Dedifferentiated amniotic fluid mesenchymal stem cell (primary cell): ENCODE measurements around the gene TCTN3.
"Not testable (repeated sequence)": the region's sequence is repeated elsewhere in the genome, so short reads cannot be mapped to it uniquely, and the experiment has no call there.

Experiments
- DNase-seq: peaks from one replicate; pipeline ENCODE4 v3.0.0-alpha.2; 2016; ENCODE audit errors: extremely low spot score

Gene TCTN3, protein sequence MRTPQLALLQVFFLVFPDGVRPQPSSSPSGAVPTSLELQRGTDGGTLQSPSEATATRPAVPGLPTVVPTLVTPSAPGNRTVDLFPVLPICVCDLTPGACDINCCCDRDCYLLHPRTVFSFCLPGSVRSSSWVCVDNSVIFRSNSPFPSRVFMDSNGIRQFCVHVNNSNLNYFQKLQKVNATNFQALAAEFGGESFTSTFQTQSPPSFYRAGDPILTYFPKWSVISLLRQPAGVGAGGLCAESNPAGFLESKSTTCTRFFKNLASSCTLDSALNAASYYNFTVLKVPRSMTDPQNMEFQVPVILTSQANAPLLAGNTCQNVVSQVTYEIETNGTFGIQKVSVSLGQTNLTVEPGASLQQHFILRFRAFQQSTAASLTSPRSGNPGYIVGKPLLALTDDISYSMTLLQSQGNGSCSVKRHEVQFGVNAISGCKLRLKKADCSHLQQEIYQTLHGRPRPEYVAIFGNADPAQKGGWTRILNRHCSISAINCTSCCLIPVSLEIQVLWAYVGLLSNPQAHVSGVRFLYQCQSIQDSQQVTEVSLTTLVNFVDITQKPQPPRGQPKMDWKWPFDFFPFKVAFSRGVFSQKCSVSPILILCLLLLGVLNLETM

DNA sequence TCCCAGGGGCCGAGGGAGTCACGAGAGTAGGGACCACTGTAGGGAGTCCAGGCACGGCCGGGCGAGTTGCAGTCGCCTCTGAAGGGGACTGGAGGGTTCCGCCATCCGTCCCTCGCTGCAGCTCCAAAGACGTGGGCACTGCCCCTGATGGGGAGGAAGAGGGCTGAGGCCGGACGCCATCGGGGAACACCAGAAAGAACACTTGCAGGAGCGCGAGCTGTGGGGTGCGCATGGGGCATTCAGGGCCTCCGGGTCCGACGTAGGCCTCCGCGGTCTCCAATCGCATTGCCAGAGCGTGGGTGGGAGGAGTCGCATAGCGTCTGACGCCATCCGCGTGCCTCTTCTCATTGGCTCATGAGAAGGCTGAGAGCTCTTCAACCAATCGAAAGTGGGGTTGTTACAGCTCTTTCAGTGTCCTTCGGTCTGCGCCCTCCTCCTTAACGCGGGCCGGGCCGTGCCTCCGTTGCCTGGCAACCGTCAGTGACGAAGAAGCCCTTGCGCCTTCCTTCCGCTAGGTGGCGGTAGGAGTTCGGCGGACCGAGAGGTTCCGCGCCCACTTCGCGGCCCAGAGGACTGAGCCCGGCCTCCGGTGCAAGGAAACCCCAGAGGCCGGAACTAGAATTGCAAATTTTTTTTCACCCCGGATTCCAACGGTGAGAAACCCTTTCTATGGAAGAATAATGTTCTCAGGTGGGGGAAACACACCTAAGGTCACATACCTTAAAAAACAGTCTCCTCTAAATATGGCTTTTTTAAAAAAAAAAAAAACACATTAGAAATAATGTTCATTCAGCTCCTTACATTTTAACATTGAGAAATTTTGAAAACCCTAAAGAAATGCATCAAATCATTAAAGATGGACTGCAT, at the start of gene TCTN3:
Gene TCTN3 (minus strand): TSS at position 260 of the 867 bp plus-strand sequence. CDS start 28 bp downstream, at position 232.
- DNase-seq = peak; percentile 100

DNA sequence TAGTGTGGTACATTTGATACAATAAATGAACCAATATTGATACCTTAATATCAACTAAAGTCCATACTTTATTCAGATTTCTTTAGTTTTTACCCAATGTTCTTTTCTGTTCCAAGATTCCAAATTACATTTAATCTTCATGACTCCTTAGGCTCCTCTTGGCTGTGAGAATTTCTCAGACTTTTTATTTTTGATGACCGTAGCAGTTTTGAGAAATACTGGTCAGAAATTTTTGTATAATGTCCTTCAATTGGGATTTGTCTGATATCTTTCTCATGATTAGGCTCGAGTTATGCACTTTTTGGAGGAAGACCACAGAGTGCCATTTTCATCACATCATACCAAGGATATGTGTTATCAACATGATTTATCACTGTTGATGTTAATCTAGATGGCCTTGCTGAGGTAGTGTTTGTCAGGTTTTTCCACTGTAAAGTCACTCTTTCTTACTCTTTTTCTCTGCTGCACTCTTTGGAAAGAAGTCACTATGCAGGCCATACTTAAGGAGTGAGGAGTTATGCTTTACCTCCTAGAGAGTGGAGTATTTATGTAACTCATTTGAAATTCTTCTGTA, 49.3 kb upstream of the TCTN3 start:
- DNase-seq = no peak

DNA sequence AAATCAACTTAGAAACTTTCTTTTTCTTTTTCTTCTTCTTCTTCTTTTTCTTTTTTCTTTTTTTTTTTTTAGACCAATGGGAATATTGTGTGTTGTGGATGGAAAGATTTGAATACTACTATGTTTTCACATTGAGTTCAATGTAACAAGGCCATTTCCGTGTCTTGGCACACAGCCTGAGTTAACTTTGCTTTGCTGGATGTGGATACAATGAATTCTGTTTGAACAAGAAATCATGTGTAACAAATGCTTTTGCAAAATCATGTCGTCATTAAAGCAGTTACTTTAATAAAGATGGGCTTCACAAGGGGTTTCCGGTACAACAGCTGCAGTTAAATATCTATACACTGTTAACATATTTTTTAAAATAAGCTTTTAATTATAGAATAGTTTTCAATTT, 48.8 kb upstream of the TCTN3 start:
- no peak for DNase-seq

DNA sequence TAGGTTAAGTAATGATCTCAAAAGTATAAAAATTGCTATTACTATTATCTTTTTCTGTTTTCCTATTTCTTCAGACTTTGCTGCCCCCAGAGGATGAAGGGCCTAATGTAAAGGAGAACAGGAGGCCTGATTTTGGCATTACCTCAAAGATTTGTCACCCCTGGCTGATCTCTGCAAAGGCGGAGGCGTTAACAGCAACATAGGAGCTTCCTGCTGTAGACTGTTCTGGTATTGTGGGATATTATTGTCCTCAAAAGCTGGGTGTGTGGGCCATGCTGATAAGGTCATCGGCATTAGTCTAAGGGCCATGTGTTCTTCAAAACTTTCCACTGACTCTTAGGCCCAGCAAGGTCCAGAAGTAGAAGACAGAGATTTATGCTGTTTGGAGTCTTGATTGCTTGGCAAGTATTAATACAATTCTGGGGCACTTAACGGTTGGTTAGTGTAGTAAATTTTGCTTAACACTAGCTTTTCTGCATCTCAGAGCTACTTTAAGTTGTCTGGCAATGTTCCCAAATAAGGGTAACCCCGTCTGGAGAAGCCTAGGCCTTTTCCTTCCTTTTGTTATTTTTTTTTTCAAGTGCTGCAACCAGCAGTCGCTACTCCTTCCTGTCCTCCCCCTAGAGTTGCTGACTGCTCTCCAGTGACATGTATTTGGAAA, 48.2 kb upstream of the TCTN3 start:
- no peak for DNase-seq

DNA sequence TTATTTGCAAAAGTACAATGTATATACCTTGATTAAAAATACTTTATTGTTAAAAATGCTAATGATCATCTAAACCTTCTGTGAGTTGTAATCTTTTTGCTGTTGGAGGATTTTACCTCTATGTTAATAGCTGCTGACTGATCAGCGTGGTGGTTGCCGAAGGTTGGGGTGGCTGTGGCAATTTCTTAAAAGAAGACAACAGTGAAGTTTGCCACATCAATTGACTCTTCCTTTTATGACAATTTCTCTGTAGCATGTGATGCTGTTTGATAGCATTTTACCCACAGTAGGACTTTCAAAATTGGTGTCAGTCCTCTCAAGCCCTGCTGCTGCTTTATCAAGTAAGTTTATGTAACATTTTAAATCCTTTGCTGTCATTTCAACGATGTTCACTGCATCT, 45.3 kb upstream of the TCTN3 start:
- no peak for DNase-seq

DNA sequence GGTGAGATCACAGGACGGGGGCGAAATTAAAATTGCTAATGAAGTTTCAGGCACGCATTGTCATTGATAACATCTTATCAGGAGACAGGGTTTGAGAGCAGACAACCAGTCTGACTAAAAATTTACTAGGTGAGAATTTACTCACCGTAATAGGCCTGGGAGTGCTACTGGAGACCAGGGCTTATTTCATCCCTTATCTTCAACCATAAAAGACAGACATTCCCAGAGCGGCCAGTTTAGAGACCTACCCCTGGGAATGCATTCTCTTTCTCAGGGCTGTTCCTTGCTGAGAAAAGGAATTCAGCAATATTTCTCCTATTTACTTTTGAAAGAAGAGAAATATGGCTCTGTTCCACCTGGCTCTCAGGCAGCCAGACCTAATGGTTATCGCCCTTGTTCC, 39.2 kb upstream of the TCTN3 start:
- not testable (repeated sequence) for DNase-seq

DNA sequence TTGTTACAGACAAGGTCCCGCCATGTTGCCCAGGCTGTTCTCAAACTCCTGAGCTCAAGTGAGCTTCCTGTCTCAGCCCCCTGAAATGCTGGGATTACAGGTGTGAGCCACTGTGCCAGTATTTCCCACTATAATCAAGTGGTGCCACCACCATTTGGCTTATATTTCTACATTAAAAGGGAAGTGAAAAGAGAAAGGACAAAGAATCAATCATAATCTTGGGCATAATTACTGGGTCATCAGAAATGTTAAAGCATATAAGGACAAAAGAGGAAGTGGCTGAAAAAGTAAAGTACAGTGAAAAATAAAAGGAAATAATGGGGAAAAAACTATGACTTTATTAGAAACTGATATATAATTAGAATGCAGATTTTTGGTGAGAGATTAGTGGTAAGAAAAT, 36.5 kb upstream of the TCTN3 start:
- no peak for DNase-seq

DNA sequence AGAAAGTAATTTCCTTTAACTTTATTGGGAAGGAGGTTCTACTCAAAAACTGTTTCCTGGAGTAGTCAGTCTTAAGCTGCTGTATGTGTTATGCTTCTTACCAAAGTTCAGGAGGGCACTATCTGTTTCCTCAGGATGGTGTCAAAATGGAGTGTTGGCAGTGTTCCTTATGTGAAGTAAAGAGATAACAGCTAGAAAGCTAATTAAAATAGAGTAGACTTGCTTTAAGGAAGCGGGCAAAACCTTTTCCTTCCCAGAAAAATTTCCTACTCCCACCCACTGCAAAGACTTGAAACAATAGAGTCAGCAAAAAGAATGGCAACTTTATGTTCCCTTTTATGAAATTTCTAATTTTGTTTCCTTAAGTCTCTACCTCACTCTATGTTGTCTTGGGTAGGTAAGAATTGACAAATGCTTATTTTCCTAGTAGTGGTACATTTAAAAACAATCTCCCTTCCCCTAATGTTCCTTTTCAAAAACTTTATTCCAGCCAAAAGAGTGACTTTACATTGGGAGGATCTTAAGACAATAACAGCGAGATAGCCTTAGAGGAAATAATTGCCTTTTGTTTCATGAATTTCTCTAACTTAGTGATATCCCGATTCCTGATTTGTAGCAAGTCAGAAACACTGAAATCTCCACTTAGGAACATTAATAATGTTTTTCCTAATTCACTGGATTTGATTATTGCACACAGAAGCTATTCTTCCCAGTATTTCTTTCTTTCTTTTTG, 35.8 kb upstream of the TCTN3 start:
- no peak for DNase-seq

DNA sequence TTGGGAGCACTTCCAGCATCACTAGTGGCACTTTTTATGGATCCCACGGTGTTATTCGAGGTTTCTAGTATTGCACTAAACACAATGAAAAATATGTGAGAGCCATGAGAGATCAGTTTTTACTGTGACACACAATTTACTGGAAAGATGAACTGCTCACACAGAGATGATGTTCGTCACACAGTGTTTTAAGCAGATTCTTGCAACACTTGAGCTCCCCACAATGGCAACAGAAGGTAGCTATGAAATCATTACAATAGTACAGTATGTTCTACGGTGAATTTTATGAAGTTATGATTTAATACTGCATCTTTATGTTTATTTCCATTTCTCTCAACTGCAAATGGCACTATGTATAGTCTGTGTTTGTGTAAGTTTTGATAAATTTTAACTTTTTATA, 34.8 kb upstream of the TCTN3 start:
- no peak for DNase-seq

DNA sequence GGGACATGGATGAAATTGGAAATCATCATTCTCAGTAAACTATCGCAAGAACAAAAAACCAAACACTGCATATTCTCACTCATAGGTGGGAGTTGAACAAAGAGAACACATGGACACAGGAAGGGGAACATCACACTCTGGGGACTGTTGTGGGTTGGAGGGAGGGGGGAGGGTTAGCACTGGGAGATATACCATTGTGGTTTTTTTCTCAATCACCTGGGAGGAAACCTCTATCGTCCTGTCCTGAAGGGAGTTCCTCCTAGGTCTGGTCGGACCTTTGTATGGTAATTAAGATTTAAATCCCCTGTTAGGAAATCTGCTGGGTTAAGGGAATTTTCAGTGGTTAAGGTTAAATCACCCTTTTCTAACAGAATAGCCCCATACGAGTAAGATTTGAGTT, 28.8 kb upstream of the TCTN3 start:
- not testable (repeated sequence) for DNase-seq

DNA sequence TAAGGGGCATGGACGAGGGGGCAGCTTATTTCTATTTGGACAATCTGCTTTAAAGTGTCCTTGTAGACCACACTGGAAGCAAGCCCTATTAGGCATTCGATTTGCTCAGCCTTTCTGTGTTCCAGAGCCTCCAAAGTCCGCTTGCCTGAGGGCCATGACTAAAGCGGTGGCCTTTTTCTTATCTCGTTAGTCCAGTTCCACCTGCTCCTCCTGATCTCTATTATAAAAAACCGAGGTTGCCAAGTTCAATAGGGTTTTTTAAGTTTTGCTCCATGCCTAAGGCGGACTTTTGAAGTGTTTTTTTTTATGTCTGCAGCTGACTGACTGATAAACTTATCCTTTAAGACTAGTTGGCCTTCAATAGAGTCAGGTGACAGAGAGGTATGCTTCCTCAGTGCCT, 27.0 kb upstream of the TCTN3 start:
- not testable (repeated sequence) for DNase-seq

DNA sequence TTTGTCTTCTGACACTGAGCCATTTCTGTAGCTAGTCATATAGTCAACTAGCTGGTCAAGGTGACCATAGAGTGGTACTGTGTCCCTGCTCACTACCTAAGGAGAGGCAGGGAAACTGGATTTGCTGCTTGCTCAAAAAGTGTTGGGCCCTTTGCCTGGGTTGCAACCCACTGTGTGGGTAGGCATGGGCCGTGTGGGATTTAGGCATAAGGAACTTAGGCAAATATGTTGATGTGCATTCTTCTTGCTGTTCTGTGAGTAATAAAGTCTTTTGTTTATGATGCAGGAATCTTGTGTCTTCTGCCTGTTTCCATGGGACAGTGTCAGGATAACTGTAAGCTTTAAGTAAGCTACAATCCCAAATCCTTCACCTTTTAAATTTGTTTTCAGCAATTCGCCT, 23.1 kb upstream of the TCTN3 start:
- no peak for DNase-seq

DNA sequence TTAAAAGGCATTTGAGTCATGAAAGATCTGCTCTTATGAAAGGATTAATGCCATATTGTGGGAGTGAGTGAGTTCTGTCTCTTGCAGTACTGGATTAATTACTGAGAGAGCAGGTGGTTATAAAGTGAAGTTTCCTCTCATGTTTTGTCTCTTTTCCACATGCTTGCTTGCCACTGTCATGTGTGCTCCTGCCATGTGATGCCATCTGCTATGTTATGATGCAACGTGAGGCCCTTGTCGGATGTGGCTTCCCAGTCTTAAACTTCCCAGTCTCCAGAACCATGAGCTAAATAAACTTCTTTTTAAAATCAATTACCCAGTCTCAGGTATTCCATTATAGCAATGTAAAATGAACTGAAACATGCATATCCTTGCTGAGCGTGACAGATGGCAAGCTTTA, 22.7 kb upstream of the TCTN3 start:
- DNase-seq = no peak

DNA sequence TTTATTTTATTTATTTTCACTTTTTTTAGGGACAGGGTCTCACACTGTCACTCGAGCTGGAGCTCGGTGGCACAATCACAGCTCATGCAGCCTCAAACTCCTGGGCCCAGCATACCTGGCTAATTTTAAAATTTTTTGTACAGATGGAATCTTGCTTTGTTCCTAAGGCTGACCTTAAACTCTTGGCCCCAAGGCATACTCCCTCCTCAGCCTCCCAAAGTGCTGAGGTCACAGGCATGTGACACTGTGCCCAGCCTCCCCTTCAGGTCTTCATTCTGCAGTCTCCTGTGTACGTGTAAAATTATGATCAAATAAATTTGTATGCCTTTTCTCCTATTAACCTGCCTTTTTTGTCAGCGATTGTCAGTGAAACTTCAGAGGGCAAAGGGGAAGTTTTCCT, 17.8 kb upstream of the TCTN3 start:
- DNase-seq = no peak

DNA sequence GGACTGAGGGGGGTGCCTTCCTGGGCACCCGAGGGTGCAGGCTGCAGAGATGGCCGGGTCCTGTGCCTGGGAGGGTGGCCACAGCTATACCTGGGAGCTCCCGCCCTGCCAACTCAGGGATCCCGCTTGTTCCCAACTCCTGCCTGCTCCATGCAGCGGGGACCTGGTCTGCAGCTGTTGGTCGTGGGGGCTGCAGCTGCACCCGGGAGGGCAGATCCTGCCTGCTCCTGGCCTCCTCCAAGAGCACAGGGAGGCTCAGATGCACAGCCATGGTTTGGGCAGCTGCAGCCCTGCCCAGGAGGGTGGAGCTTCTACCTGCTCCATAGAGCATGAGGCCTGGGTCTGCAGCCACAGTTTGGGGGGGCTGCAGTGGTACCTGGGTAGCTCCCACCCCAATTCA, 13.3 kb upstream of the TCTN3 start:
- DNase-seq = no peak

DNA sequence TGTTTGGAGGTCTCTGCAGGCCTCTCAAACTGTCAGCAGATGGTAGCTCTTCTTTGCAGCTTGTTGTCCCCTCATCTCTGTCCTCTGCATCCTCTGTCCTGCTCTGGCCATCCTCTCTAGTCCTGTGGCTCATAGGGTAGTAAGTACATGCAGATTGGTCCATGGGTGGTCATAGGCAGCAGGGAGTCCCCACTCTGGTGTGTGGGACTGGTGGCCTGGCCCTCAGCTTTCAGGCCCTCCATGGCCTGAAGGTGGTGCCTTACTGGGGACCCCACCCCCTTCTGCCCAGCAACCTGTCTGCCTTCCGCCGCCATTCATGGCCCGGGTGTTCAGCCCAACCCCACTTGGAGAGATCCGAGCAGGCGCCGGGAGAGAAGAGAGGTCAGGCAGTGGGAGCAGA, 12.8 kb upstream of the TCTN3 start:
- no peak for DNase-seq

DNA sequence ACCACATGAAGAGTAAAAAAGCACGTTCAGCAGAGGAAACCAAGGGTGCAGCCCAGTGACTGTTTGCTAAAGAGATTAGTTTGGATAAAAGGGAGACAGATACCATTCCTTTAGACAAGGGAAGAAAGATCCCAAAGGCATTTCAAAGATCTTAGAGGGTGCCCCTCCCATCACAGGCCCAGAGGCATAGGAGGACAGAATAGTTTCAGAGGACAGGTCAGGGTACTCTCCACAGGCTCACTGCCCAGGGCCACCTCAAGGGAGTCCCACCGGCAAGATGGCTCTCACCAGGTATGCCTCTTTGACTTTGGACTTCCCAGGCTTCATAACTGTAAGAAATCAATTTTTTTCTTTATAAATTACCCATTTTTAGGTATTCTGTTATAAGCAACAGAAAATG, 4.7 kb upstream of the TCTN3 start:
- DNase-seq = no peak

DNA sequence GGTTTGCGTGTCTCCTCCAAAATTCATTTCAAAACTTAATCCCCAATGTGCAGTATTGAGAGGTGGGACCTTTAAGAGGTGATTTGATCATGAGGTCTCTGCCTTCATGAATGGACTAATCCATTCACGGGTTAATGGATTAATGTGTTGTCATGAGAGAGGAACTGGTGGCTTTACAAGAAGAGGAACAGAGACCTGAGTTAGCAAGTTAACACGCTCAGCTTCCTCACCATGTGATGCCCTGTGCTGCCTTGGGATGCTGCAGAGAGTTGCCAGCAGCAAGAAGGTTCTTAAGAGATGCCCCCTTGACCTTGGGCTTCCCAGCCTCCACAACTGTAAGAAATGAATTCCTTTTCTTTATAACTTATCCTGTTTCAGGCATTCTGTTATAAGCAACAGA, 3.7 kb upstream of the TCTN3 start:
- no peak for DNase-seq

DNA sequence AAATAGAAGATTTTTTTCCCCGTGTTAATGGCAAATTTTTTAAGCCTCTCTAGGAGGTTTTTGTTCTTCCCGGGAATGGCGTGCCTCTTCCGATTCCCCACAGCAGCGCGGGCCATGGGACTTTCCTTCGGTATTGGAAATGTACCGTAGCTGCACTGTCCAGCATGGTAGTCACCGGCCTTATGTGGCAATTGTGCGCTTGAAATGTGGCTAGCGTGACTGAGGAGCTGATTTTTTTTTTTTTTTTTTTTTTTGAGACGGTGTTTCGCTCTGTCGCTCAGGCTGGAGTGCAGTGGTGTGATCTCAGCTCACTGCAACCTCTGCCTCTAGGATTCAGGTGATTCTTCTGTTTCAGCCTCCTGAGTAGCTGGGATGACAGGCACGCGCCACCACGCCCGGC, 938 bp upstream of the TCTN3 start:
- DNase-seq = no peak

DNA sequence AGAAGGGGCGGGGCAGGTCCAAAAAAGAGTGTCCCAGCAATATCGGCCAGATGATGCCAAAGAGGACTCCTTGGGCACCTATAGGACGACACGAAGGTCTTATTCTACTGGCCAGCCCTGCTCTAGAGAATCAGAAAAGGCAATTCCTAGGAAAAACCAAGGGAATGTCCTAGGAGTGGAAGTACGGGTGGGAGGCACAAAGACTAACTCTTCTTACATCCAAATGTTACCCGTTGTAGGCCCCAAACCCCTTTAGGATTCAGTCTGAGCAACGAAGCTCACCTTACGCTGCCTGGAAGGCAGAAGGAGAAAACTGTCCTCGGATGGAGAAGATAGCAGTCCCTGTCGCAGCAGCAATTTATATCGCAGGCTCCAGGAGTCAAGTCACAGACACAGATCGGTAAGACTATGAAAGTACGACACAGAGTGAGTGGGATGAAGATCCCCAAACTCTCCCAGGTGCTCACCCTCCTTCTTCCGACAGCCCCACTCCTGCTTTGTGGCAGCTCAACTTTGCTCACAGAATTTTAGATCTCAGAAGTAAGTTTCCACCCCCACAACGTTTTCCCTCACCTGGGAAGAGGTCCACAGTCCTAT, 558 bp downstream of the TCTN3 start:
- no peak for DNase-seq

DNA sequence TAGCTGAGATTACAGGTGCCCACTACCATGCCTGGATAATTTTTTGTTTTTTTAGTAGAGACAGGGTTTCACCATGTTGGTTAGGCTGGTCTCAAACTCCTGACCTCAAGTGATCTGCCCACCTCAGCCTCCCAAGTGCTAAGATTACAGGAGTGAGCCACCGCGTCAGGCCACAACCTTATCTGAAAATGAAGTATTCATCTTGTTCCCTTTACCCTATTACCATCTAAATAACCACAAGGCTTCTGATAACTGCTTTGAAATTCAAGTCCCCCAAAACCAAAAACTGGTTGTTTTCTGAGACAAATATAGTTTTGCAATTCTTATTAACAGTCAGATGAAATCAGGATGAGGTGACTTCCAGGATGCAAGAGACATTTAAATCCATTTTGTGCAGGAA, 2.4 kb downstream of the TCTN3 start:
- no peak for DNase-seq
